SIG-M5 treated with dmso at 0.1 percent for 504 hours (cell line): ENCODE measurements around the gene TAF1B.

ENCODE experiments used
- DNase-seq: peaks from one replicate; lab custom pipeline; 2025; ENCODE audit not compliant: unreplicated experiment; lab: John Stamatoyannopoulos, UW

The TAF1B gene

DNA sequence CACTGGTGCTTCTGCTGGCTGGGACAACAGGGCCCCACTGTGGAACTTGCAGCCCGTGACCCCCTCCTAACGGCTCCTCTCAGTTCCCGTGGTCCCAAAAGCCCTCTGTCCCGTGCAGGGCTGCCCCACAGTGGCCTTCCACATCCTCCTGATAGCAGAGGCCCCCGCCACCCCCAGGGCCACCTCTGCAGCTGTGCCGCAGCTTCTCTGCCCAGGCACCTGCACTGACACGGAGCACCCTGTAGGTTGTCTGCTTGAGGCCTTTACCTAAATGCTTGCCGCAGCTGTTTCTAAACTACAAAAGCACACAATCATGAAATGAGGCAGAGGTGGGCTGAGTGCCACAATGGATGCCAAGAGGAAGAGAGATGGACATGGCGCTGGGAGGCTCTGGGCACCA is 94.7 kb downstream of the TAF1B start:
- no peak for DNase-seq

DNA sequence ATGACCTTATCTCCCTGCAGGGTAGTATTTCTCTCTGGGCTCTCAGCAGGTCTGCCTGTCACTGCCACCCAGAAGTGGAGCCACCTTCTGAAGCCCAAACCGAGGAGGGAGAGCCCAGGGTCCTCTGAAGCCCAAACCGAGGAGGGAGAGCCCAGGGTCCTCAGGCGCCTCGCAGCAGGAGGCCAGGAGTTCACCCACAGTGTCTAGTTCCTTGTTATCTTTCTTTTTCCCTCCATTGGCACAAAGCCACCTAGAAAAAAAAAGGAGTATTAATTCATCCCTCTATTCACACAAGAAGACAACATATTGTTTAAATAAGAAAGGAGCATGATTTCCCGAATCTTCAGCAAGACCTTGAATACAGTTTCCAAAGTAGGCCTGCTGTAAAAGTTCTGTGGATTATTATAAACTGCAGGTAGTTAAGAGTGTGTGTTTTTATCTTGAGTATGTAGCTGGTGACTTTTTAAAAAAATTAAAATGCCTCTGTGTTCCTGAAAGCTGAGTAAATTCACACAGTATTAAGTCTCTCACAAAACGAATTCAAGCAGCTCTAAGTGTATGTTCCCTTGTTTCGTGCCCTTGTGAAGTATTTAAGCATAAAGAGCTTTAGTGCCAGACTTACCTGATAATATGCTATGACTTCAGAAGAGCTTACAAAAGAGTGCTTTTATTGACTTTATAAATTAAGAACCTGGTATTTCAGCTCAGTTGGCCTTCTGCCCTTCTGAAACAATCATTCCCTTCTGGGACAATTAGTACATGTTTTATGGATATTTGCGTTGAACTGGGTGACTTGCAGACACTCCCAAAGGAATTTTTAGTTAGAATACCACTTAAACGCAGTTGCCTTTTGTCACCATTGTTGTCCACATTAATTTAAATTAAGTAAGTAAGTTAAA is 96.6 kb downstream of the TAF1B start:
- no peak for DNase-seq

DNA sequence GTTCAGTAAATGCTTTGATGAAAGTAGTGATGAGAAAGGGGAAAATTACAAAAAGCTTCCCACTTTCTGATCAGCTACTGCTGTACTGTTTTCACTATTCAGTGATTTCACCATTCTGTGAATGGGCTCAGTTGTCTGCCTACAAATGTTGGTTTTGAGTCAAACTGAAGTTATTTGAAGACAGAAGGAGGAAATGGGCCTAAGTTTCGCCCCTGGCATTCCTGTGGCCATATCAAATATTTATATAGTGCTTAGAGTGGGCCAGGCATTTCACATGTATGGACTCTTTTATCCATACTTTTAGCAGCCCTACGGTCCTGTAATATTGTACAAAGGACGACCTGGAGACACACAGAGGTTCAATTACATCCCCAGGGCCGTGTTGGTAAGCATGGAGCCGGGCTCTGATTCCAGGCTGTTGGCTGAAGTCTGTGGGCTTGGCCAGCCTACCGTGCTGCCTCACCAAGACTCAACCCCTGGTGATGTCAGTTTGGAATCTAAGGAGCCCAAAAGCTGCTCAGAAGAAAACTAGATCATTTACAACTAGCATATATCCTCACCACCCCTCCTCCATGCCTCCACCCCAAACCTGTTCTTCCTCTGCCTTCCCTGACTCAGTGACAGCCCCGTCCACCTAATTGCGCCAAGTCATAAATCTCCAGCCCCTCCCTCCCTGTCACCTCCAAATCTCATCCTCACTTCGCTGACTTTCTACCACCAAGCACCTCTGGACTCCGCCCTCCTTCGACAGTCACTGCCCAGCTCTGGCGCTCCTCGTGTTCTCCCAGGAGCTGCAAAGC is 98.1 kb downstream of the TAF1B start:
- DNase-seq = no peak

DNA sequence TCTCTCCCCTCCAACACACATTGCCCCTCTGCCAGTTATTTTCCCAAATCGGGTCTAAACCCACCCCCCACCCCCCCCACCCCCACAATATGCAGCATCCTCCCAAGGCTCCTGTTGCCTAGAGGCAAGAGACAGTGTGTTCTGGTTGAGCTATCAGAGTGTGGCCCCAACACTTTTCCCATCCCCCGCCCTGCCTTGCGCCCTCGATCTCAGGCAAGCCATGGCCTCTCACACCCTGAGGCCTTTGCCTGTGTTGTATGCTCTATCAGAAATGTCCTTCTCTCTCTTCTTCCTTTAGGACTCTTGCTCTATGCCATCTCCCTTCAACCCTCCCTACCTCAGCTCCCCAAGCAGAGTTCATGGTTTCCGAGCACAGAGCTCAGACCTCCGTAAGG is 98.7 kb downstream of the TAF1B start:
- DNase-seq = no peak

DNA sequence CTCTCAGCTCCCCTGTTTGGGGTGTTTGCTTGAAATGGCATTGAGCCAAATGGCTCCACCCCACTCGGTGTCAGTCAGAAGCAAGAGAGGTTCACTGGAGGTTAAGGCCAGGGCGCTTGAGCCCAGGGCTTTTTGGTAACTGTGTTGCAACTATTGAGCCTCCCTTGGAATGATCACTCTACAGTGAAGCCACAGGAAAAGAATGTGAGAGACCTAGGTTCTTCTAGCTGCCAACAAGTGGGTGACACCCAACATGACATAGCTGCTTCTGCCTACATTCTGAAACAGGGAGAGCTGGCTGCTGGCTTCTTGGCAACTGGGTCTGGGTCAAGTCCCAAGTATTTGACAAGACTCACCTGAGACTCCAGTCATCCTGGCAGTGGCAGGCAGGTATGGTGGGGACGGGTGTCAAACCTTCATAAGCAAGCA is 101.1 kb downstream of the TAF1B start:
- peak; percentile 33 for DNase-seq

DNA sequence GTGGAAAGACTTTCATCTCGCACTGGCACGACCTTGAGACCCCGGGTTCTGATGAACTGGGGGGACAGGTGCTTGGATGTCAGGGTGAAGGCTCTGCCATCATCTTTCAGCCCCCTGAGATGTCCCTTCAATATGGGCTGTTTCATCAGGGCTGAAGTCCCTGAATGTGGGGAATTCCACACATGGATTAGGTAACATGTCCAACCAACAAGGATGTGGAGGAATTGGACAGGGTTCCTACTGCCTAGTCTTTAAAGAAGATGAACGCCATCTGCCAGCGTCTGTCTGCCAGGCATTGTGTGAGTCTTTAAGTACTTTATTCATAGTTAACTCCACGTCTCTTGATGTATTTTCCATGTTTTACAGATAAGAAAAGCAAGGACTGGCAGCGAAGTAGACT is 102.3 kb downstream of the TAF1B start:
- DNase-seq = no peak

DNA sequence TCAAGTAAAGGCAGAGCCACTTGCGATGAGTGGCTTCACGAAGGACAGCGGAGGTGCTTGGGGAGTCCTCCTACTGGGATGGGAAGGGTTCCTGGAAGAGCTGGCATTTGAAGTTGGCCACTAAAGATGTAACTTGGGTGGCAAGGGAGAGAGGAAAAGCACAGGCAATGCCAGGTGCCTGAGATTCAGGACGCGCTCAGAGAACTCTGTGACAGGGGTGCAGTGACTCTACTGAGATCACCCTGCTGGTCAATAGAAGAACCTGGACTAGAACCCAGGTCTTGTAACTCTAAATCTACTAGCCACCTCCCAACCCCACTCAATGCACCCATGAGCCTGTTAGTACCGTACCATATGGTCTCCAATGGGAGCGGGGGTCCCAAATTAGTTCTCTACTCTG is 102.8 kb downstream of the TAF1B start:
- no peak for DNase-seq

DNA sequence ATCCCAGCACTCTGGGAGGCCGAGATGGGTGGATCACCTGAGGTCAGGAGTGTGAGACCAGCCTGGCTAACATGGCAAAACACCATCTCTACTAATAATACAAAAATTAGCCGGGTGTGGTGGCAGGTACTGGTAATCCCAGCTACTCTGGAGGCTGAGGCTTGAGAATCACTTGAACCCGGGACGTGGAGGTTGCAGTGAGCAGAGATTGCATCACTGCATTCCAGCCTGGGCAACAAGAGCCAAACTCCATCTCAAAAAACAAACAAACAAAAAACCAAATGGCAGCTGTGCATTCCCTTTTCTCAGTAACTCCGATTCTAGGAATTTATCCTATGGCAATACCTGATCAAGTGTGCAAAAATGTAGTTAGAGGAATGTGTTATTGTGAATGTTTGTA is 103.5 kb downstream of the TAF1B start:
- DNase-seq = no peak

DNA sequence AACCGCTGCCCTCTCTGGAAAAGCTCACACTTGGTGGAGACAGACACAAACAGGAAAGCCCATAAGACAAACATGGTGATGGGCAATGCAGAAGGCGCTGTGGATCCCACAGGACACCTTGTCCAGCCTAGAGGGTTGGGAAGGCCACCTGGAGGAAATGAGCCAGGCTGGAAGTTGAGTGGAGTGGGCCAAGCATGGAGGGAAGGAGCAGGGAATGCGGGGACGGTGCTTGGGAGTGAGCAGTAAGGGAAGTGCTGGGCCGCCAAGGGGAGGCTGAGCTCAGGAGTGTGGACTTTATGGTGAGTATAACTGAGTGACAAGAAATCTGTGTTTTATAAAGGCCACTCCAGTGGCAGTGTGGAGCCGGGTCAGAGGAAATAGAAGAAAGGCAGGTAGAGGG is 105.4 kb downstream of the TAF1B start:
- DNase-seq = no peak

DNA sequence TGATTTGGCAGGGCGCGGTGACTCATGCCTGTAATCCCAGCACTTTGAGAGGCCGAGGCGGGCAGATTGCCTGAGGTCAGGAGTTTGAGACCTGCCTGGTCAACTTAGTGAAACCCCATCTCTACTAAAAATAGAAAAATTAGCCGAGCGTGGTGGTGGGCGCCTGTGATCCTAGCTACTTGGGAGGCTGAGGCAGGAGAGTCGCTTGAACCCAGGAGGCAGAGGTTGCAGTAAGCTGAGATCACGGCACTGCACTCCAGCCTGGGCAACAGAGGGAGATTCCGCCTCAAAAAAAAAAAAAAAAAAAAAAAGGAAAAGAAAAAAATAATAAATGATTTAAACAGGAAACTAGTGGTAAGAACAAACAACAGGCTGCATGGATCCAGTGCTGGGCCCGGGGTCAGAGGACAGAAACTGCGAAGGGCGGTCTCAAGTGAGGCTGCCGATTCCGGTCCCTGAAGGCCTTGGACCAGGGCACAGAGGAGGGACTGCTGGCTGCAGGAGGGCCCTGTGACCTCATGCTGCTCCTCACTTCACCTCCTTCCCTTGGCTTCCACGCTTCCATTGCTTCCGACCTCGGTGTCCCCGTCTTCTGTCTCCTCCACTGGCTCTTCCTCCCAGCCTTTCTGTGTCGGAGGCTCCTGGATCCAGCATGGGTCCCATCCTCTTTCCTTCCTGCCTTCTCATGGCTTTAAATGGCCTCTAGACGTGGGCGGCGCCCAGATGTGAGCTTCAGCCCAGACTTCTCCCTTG is 106.1 kb downstream of the TAF1B start:
- no peak for DNase-seq

DNA sequence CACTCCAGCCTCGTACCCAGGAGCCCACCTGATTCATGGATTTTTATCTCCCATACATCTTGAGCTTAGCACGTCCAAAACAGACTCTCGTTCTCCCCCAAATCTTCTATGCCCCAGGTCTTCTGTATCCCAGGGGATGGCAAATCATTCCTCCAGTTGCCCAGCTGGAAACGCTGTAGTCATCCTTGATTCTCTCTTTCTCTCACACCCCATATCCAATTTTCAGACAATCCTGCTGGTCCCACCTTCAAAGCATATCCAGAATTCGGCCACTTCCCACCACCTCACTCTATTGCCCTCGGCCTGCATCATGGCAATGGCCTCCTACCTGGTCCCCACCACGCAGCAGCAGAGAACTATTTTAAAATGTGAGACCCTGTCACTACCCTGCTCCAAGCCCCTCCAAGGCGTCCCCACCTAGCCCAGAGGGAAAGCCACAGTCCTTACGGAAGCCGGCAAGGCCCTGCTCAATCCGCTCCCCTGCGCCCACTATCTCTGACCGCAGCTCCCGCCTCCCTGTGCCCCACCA is 106.8 kb downstream of the TAF1B start:
- DNase-seq = no peak

DNA sequence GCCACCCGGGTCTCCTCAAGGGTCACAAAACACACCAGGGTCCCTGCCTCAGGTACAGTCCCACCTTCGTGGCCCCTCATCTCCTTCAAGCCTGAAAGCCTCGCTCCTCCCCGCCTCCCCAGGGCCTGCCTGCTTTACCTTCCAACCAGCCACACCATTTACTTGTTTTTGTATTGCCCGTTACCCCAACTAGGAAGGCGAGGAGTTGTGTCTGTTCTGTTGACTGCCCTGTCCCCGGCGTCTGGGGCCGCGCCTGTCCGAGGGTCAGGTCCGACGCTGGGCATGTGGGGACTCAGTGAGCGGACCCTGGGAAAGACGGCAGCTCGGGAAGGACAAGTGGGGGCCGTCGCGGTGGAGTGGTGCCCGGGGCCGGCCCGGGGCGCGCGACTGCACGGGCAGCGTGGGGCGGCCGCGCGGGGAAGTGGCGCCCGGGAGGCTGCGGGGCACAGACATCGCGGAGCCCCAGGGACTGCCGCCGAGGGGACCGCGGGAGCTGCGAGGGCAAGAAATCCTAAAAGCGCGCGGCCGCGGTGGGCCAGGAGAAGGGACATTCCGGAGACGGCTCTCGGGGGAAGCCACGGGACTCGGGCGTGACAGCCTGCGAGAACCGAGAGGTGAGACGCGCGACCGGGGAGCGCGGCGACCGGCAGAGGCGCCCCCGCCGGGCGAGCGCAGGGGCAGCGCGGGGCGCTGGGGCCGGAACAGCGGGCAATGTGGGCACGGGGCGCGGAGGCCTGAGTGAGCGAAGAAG is 107.4 kb downstream of the TAF1B start:
- DNase-seq = peak; percentile 51

DNA sequence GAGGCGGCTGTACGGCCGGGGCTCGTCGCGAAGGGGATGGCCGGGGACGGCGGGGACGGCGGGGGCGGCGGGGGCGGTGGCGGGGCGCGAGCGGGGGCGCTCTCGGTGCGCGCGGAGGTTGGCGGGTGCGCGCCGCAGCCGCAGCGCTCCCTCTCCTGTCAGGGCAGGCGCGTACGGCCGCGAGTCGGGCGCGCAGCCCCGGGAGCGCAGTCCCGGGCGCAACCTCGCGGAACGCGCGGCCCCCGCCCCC is 107.9 kb downstream of the TAF1B start:
- no peak for DNase-seq

DNA sequence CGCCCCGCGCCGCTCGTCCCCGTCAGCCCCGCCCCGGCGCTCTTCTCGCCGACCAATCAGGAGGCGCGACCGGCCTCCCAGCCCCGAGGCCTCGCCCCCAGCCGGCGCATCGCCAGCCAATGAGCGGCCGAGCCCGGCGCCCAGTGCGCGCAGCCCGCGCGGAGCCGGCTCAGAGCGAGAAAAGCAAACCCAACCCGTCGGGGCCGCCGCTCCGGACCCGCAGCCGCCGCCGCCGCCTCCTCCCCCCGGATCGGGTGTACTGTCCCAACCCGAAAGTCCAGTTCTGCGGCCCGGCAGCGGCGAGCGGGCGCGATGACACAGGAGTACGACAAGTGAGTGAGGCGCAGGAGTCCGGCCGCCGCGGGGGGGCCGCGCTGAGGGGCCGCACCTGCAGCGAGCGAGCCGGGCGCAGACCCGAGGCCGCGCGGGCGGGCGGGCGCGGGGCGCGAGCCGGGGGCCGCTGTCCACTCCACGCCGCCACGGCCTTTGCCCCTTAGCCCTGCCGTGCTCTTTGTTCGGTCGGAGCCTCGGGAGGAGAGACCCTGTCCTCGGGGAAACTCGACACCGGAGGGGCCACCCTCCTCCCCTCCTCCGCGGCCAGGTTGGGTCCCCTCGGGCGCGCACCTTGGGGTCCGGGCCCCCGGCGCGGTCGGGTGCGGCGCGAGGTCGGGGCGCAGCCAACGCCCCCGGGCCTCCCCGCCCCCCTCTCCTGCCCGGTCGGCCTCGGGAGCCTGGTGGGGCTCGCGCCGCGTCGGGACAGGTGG is 108.4 kb downstream of the TAF1B start, which contains the start of gene GRHL1:
TSS of gene GRHL1 (plus strand) at position 172 of the 764 bp plus-strand sequence. CDS start at position 313, 141 bp downstream.
- peak; percentile 85 for DNase-seq

DNA sequence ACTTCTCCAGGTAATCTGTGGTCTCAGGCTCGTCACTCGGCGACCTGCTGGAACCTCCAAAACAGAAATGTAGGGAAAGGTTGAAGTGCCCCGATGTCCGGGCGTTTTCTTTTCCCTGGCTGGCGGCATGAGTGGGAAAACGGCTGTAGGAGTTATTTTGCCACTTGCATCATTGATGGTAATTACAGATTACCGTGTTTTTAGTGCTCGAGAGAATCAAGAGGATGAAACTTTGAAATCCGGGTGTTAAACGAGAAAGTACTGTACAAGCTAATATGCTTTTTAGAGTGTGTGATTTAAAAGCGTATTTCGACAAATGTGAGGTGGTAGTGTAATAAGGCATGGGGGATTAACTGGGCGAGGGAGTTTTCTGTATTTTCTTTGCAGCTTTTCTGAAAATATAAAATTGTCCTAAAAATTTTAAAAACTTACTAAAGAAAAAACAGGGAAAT is 109.0 kb downstream of the TAF1B start:
- DNase-seq = no peak

DNA sequence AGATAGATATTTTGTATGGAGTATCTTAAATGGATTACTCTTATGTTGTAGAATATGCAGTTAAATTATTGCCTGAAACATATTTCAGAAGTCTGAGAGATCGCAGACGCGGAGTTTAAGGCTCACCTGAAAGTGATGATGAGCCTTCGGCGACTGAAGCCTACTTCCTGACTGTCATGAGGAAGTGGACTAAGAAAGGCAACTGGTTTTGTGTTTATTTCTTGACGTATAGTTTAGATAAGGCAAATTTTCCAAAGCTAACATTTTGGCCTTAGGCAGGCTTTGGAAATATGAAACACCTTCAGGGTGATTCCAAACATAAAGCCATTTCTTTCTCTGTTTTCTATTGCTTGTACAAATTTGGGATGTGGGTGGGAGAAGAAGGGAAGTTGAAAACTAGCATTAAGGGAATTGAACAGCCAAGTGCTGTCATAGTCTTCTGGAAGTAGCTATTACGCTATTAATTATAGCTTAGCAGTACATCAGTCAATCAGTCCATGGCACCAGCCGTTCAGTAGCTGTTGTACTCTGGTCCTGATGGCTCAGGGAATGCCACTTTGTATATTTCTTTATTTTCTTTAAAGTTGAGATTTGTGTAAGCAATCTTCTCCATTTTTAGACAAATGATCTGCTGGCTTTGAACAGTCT is 109.7 kb downstream of the TAF1B start:
- no peak for DNase-seq

DNA sequence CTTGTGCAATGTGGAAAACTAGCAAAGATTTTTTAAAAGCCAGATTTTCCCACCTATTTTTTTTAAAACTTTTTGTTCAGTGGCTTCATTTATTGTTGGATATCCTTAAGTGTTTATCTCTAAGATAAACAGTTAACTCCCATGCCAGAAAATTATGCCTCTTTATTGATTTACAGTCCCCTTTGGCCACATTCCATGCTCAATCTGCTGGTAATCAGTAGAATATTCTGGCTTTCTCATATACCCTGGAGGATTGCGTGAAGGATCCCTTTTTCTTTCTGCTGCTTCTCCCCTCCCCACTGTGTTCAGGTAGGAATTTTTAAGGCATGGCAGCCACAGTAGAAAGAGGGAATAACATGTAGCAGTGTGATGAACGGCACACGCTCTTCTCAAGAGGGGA is 110.9 kb downstream of the TAF1B start:
- no peak for DNase-seq

DNA sequence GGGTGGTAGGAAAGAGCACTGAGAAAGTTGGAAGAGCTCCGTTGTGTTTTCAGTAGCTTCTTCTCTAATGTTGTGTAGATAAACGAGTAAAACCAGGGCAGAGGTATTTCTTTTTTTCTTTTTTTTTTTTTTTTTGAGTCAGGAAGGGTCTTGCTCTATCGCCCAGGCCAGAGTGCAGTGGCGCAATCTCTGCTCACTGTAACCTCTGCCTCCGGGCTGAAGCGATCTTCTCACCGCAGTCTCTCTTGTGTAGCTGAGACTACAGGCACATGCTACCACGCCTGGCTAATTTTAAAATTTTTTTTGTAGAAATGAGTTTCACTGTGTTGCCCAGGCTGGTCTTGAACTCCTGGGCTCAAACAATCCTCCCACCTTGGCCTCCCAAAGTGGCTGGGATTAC is 114.8 kb downstream of the TAF1B start:
- DNase-seq = no peak

DNA sequence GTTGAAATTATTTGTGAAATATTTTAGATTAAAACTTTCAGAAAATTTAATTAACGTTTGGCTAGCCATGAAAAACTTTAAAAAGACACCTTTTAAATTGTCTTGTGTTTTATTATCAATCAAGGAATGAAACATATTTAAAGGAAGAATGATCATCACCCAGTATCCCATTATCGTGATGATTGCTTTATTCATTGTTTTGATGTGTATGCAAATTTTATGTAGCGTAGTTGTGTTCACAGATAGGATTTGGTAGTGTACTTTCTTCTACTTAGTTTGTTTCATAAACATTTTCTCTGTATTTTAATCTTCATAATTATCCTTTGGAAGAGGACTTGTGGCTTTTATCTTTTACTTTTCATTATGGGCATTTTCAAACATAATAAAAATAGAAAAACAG is 116.0 kb downstream of the TAF1B start:
- DNase-seq = no peak
